ENCODE results near the gene NFU1.
"Not testable (repeated sequence)": the region's sequence is repeated elsewhere in the genome, so short reads cannot be mapped to it uniquely, and the experiment has no call there.

NFU1 gene

GRCh38 chr2:69450735-69451416 is 13.6 kb upstream of the NFU1 start:
- no peak for DNase-seq

GRCh38 chr2:69449906-69450305 is 12.7 kb upstream of the NFU1 start:
- DNase-seq, result no peak

- DNase-seq, result not testable (repeated sequence)
These were observed 6.4 kb upstream of the NFU1 start for GRCh38 chr2:69443673-69444072.

- not testable (repeated sequence) for DNase-seq
These were observed 2.3 kb upstream of the NFU1 start for GRCh38 chr2:69439499-69439898.

- no peak for DNase-seq
These were observed 1.3 kb upstream of the NFU1 start for GRCh38 chr2:69438580-69438979.

GRCh38 chr2:69437751-69438154 is 518 bp upstream of the NFU1 start:
- no peak for DNase-seq

- no peak for DNase-seq
These were observed 668 bp downstream of the NFU1 start for GRCh38 chr2:69436596-69436937.

GRCh38 chr2:69434753-69435152 is 2.5 kb downstream of the NFU1 start:
- no peak for DNase-seq

GRCh38 chr2:69429491-69430183 is 7.6 kb downstream of the NFU1 start:
- no peak for DNase-seq

- no peak for DNase-seq
These were observed 8.3 kb downstream of the NFU1 start for GRCh38 chr2:69428981-69429380.

- DNase-seq, result no peak
These were observed 12.8 kb downstream of the NFU1 start for GRCh38 chr2:69424419-69424818.

GRCh38 chr2:69422198-69422597 is 15.0 kb downstream of the NFU1 start:
- DNase-seq, result no peak

- DNase-seq, result not testable (repeated sequence)
These were observed 18.1 kb downstream of the NFU1 start for GRCh38 chr2:69419111-69419510.

GRCh38 chr2:69416147-69416546 is 21.1 kb downstream of the NFU1 start:
- no peak for DNase-seq

GRCh38 chr2:69411120-69411519 is 26.1 kb downstream of the NFU1 start:
- no peak for DNase-seq

- no peak for DNase-seq
These were observed 31.9 kb downstream of the NFU1 start for GRCh38 chr2:69405306-69405705.

GRCh38 chr2:69400121-69400520 is 37.1 kb downstream of the NFU1 start:
- DNase-seq, result no peak

- DNase-seq, result no peak
These were observed 40.0 kb downstream of the NFU1 start for GRCh38 chr2:69397234-69397633.

- no peak for DNase-seq
These were observed 41.4 kb downstream of the NFU1 start for GRCh38 chr2:69395866-69396265.

- DNase-seq, result no peak
These were observed 43.3 kb downstream of the NFU1 start for GRCh38 chr2:69393963-69394362.

GRCh38 chr2:69390471-69390870 is 46.8 kb downstream of the NFU1 start:
- DNase-seq, result no peak

- no peak for DNase-seq
These were observed 47.2 kb downstream of the NFU1 start for GRCh38 chr2:69390001-69390400.

GRCh38 chr2:69389271-69389670 is 48.0 kb downstream of the NFU1 start:
- DNase-seq, result no peak

GRCh38 chr2:69387770-69388481 is 49.3 kb downstream of the NFU1 start:
- DNase-seq, result no peak
